GM19099 (cell line): Measurements from ENCODE around the gene SPC24.

ENCODE experiments used
- POLR2A ChIP-seq: IDR thresholded peaks from 3 replicates; pipeline ENCODE4 v1.6.1; 2011; ENCODE audit warnings: low read depth; ENCODE audit not compliant: insufficient read length; ENCODE audit errors: extremely low read depth

The SPC24 gene

GRCh38 chr19:11176466-11177193 is 21.0 kb upstream of the SPC24 start:
- TF ChIP-seq POLR2A = no peak

- no peak for TF ChIP-seq POLR2A
These were observed 20.3 kb upstream of the SPC24 start for GRCh38 chr19:11175920-11176319.

GRCh38 chr19:11174336-11174735 is 18.8 kb upstream of the SPC24 start:
- no peak for TF ChIP-seq POLR2A

- TF ChIP-seq POLR2A = no peak
These were observed 18.1 kb upstream of the SPC24 start for GRCh38 chr19:11173516-11174155.

GRCh38 chr19:11172576-11172975 is 17.0 kb upstream of the SPC24 start:
- TF ChIP-seq POLR2A = no peak

- TF ChIP-seq POLR2A = no peak
These were observed 15.6 kb upstream of the SPC24 start for GRCh38 chr19:11171144-11171543.

- no peak for TF ChIP-seq POLR2A
These were observed 14.5 kb upstream of the SPC24 start for GRCh38 chr19:11169896-11170678.

- no peak for TF ChIP-seq POLR2A
These were observed 13.0 kb upstream of the SPC24 start for GRCh38 chr19:11168568-11168967.

GRCh38 chr19:11166281-11167142 is 10.9 kb upstream of the SPC24 start:
- no peak for TF ChIP-seq POLR2A

GRCh38 chr19:11165486-11166030 is 10.0 kb upstream of the SPC24 start:
- no peak for TF ChIP-seq POLR2A

- TF ChIP-seq POLR2A = no peak
These were observed 9.4 kb upstream of the SPC24 start for GRCh38 chr19:11164879-11165406.

GRCh38 chr19:11164296-11164695 is 8.7 kb upstream of the SPC24 start:
- TF ChIP-seq POLR2A = no peak

- TF ChIP-seq POLR2A = no peak
These were observed 4.2 kb upstream of the SPC24 start for GRCh38 chr19:11159598-11160439.
